ENCODE results near the gene ACIN1. TPM values are rescaled to one million over a fixed set of nuclear protein-coding genes. Genes with fewer than 3 reads are reported as not detected.

ACIN1 gene
- total RNA-seq, 1 donor from 2014 or later = 458 TPM

DNA sequence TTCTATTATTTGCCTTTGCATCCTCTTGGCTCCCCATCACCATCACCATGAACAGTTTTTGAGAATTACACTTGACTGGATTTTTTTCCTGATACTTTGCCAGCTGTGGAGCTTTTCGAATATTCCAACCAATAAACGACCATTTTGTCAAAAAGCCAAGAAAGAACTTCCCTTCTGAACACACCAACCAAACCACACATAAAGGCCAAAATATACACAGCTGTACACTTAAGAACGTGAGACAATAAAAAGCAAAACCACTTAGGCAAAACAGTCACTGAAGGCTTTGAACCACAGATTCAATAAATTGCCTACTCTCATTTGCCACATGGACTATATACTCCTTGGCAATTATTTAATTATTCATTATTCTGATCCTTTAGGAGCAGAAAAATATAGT is 86.1 kb downstream of the ACIN1 start:
- Mint-ChIP-seq H3K9me3 (ENCODE audit: low read depth) (peaks cover 6% of the 10 kb centered on the region), H3K27me3 (no peaks in the 10 kb centered on the region), H3K36me3 (ENCODE audit: insufficient read depth) (peaks cover 4% of the 10 kb centered on the region), H3K4me3 (ENCODE audit: low read depth) (peak overlapping the region; percentile 34), H3K4me1 (ENCODE audit: low read depth) (peaks cover 23% of the 10 kb centered on the region), H3K27ac (peak overlapping the region; percentile 3)
- DNase-seq (ENCODE audit: low spot score, unreplicated experiment) = no peak
- TF ChIP-seq, protein P1, sequence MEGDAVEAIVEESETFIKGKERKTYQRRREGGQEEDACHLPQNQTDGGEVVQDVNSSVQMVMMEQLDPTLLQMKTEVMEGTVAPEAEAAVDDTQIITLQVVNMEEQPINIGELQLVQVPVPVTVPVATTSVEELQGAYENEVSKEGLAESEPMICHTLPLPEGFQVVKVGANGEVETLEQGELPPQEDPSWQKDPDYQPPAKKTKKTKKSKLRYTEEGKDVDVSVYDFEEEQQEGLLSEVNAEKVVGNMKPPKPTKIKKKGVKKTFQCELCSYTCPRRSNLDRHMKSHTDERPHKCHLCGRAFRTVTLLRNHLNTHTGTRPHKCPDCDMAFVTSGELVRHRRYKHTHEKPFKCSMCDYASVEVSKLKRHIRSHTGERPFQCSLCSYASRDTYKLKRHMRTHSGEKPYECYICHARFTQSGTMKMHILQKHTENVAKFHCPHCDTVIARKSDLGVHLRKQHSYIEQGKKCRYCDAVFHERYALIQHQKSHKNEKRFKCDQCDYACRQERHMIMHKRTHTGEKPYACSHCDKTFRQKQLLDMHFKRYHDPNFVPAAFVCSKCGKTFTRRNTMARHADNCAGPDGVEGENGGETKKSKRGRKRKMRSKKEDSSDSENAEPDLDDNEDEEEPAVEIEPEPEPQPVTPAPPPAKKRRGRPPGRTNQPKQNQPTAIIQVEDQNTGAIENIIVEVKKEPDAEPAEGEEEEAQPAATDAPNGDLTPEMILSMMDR (IDR thresholded peaks at IDR 0.05; ENCODE audit: unreplicated experiment) = no peak

Other genes starting within 250 kb of the ACIN1 start
- gene LRP10, start 223.4 kb downstream of the ACIN1 start, total RNA-seq = 39.8 and 43.1 TPM in 2 replicates
- 10.0 and 11.3 TPM in 2 replicates for gene REM2, start 211.9 kb downstream of the ACIN1 start, total RNA-seq
- 110 and 118 TPM in 2 replicates for gene RBM23, start 176.0 kb downstream of the ACIN1 start, total RNA-seq
- 104 and 111 TPM in 2 replicates for gene PRMT5, start 165.8 kb downstream of the ACIN1 start, total RNA-seq
- gene HAUS4, start 138.0 kb downstream of the ACIN1 start, total RNA-seq = 36.6 and 39.1 TPM in 2 replicates
- 97.1 and 104 TPM in 2 replicates for gene AJUBA, start 112.6 kb downstream of the ACIN1 start, total RNA-seq
- 14.4 and 15.4 TPM in 2 replicates for gene C14orf93, start 85.0 kb downstream of the ACIN1 start, total RNA-seq
- gene PSMB5, start 60.2 kb downstream of the ACIN1 start, total RNA-seq = 156 and 165 TPM in 2 replicates
- not detected in 2 replicates for gene PSMB11, start 52.9 kb downstream of the ACIN1 start, total RNA-seq
- gene CDH24, start 37.6 kb downstream of the ACIN1 start, total RNA-seq = 23.7 and 25.1 TPM in 2 replicates
- 42.2 and 45.8 TPM in 2 replicates for gene C14orf119, start 369 bp upstream of the ACIN1 start, total RNA-seq
- gene CIROP, start 9.9 kb upstream of the ACIN1 start, total RNA-seq = not detected in 2 replicates
- not detected in 2 replicates for gene CEBPE, start 24.1 kb upstream of the ACIN1 start, total RNA-seq
- 28.3 and 30.9 TPM in 2 replicates for gene SLC7A8, start 88.5 kb upstream of the ACIN1 start, total RNA-seq
- not detected in 2 replicates for gene RNF212B, start 142.8 kb upstream of the ACIN1 start, total RNA-seq
- gene HOMEZ, start 191.0 kb upstream of the ACIN1 start, total RNA-seq = 21.1 and 22.5 TPM in 2 replicates
- gene PPP1R3E, start 207.7 kb upstream of the ACIN1 start, total RNA-seq = 8.4 and 8.9 TPM in 2 replicates
- 23.7 and 24.3 TPM in 2 replicates for gene BCL2L2, start 211.7 kb upstream of the ACIN1 start, total RNA-seq
- 318 and 338 TPM in 2 replicates for gene PABPN1, start 226.3 kb upstream of the ACIN1 start, total RNA-seq